H1 (cell line): ENCODE results near the gene DSE. TPM values are rescaled to one million over a fixed set of nuclear protein-coding genes. Genes with fewer than 3 reads are reported as not detected.

Experiments
- CTCF ChIA-PET: fragments of 300-600 bp; sonication (Branson Sonifier 250); formaldehyde crosslinking; loops from one replicate; lab custom pipeline; 2021; ENCODE audit not compliant: partially characterized antibody; lab: Charles Lee
- POLR2A ChIA-PET: fragments of 300-600 bp; sonication (Branson Sonifier 250); formaldehyde crosslinking; loops from one replicate; lab custom pipeline; 2021; ENCODE audit warnings: inconsistent platforms; ENCODE audit not compliant: partially characterized antibody; lab: Charles Lee
- DNase-seq, 2 experiments: peaks; one replicate each; pipeline versions ENCODE4 v3.0.0 to v3.0.0-alpha.2; 2010 to 2022; ENCODE audit warnings: low spot score in 2 of 2, low read depth in 1 of 2, mixed read lengths in 1 of 2
- FAIRE-seq: peaks from 2 replicates; lab custom pipeline; 2011; peaks lifted over from hg19 to GRCh38; lab: Jason Lieb, UNC
- H2AFZ ChIP-seq: 2 replicates; pipeline ENCODE4 v1.8.1; 2012; ENCODE audit warnings: low read length, inconsistent platforms
- H2AK5ac ChIP-seq: 2 replicates; pipeline ENCODE4 v1.6.1; 2013; ENCODE audit warnings: low read depth, low read length
- H2BK120ac ChIP-seq: replicated peaks from 2 replicates; pipeline ENCODE3; 2013; ENCODE audit warnings: low read depth, low read length, inconsistent platforms
- H2BK12ac ChIP-seq: 2 replicates; pipeline ENCODE4 v1.6.1; 2013; ENCODE audit warnings: low read depth, low read length
- H2BK15ac ChIP-seq: 2 replicates; pipeline ENCODE4 v1.6.1; 2013; ENCODE audit warnings: low read length
- H2BK20ac ChIP-seq: 2 replicates; pipeline ENCODE4 v1.6.1; 2013; ENCODE audit warnings: low read length
- H2BK5ac ChIP-seq: 2 replicates; pipeline ENCODE4 v1.6.1; 2013; ENCODE audit warnings: low read depth, low read length
- H3K14ac ChIP-seq: 2 replicates; pipeline ENCODE4 v1.6.1; 2013; ENCODE audit warnings: inconsistent platforms; ENCODE audit not compliant: insufficient read length
- H3K18ac ChIP-seq: 2 replicates; pipeline ENCODE4 v1.6.1; 2013; ENCODE audit warnings: low read length; ENCODE audit errors: extremely low read depth
- H3K23ac ChIP-seq: 2 replicates; pipeline ENCODE4 v1.6.1; 2013; ENCODE audit warnings: inconsistent platforms; ENCODE audit not compliant: insufficient read length
- H3K23me2 ChIP-seq: 2 replicates; pipeline ENCODE4 v1.6.1; 2013; ENCODE audit warnings: low read depth, low read length
- H3K27ac ChIP-seq: 2 replicates; pipeline ENCODE4 v1.6.1; 2011; ENCODE audit warnings: low read depth, low read length, inconsistent platforms
- H3K27me3 ChIP-seq, 4 experiments: replicated peaks in 1 of 4; 1 replicate in 1 of 4; 2 replicates in 3 of 4; pipeline versions ENCODE4 v1.6.1 to v1.8.1; 2011 to 2013; ENCODE audit warnings: low read length in 3 of 4, mild to moderate bottlenecking in 3 of 4, inconsistent platforms in 2 of 4, mixed read lengths in 2 of 4, moderate library complexity in 1 of 4; ENCODE audit not compliant: control insufficient read depth in 3 of 4, insufficient read depth in 3 of 4; ENCODE audit errors: extremely low read depth in 1 of 4
- H3K36me3 ChIP-seq, 4 experiments: 2 replicates each; pipeline versions ENCODE4 v1.6.1 to v1.8.1; 2011 to 2013; ENCODE audit warnings: mild to moderate bottlenecking in 4 of 4, low read length in 3 of 4, moderate library complexity in 2 of 4, control low read depth in 1 of 4, inconsistent platforms in 1 of 4; ENCODE audit not compliant: insufficient read depth in 4 of 4, control insufficient read depth in 2 of 4
- H3K4ac ChIP-seq: replicated peaks from 2 replicates; pipeline ENCODE3; 2013; ENCODE audit warnings: low read length, low read depth, mixed read lengths, inconsistent platforms; ENCODE audit not compliant: insufficient read length
- H3K4me1 ChIP-seq, 4 experiments: replicated peaks in 1 of 4; 1 replicate in 1 of 4; 2 replicates in 3 of 4; pipeline versions ENCODE4 v1.6.1 to v1.8.1; 2011 to 2013; ENCODE audit warnings: low read length in 3 of 4, inconsistent platforms in 2 of 4, mixed read lengths in 1 of 4; ENCODE audit not compliant: insufficient read depth in 4 of 4, control insufficient read depth in 3 of 4
- H3K4me2 ChIP-seq, 2 experiments: 2 replicates each; pipeline versions ENCODE4 v1.6.1 to v1.8.1; 2011 to 2013; ENCODE audit warnings: low read depth in 2 of 2, low read length in 2 of 2, control low read depth in 1 of 2, inconsistent platforms in 1 of 2, mild to moderate bottlenecking in 1 of 2; ENCODE audit not compliant: insufficient read depth in 1 of 2
- H3K4me3 ChIP-seq, 4 experiments: fragments of 200-600, 300-600 bp in 1 of 4; sonication (generic), shearing (Covaris generic), sonication (Bioruptor Twin) in 1 of 4; 2 replicates each; pipeline versions ENCODE4 v1.5.1 to v1.8.1; 2011 to 2016; ENCODE audit warnings: low read length in 4 of 4, low read depth in 3 of 4, control low read depth in 2 of 4, inconsistent platforms in 2 of 4, mild to moderate bottlenecking in 2 of 4, mixed read lengths in 1 of 4, moderate library complexity in 1 of 4; ENCODE audit not compliant: insufficient read depth in 2 of 4; ENCODE audit errors: extremely low read depth in 1 of 4
- H3K56ac ChIP-seq: replicated peaks from 2 replicates; pipeline ENCODE3; 2013; ENCODE audit warnings: low read depth, mild to moderate bottlenecking, mixed read lengths, low read length, inconsistent platforms; ENCODE audit not compliant: insufficient read length
- H3K79me1 ChIP-seq: 2 replicates; pipeline ENCODE4 v1.6.1; 2013; ENCODE audit warnings: low read depth, low read length, control low read depth
- H3K79me2 ChIP-seq, 2 experiments: 2 replicates each; pipeline versions ENCODE4 v1.6.1 to v1.8.1; 2012 to 2013; ENCODE audit warnings: low read length in 2 of 2, mild to moderate bottlenecking in 2 of 2, inconsistent platforms in 1 of 2; ENCODE audit not compliant: insufficient read depth in 2 of 2, control insufficient read depth in 1 of 2
- H3K9ac ChIP-seq, 4 experiments: replicated peaks in 1 of 4; 1 replicate in 1 of 4; 2 replicates in 3 of 4; pipeline versions ENCODE4 v1.6.1 to v1.8.1; 2011 to 2013; ENCODE audit warnings: low read depth in 3 of 4, low read length in 3 of 4, control low read depth in 2 of 4, mild to moderate bottlenecking in 2 of 4, moderate library complexity in 2 of 4, inconsistent platforms in 1 of 4; ENCODE audit errors: extremely low read depth in 1 of 4
- H3K9me3 ChIP-seq, 2 experiments: 2 replicates each; pipeline versions ENCODE4 v1.6.1 to v1.8.1; 2012 to 2013; ENCODE audit warnings: mild to moderate bottlenecking in 2 of 2, moderate library complexity in 2 of 2, control low read depth in 1 of 2, inconsistent platforms in 1 of 2, low read depth in 1 of 2, low read length in 1 of 2, mixed read lengths in 1 of 2; ENCODE audit not compliant: insufficient read depth in 2 of 2
- H4K20me1 ChIP-seq, 2 experiments: replicated peaks in 1 of 2; 2 replicates each; pipeline versions ENCODE3 to v1.8.1; 2011 to 2013; ENCODE audit warnings: inconsistent platforms in 2 of 2, low read length in 2 of 2, mild to moderate bottlenecking in 1 of 2; ENCODE audit not compliant: insufficient read depth in 2 of 2, control insufficient read depth in 1 of 2
- H4K5ac ChIP-seq: 2 replicates; pipeline ENCODE4 v1.6.1; 2013; ENCODE audit warnings: low read length, low read depth, mixed read lengths, inconsistent platforms; ENCODE audit not compliant: insufficient read length
- H4K8ac ChIP-seq: 2 replicates; pipeline ENCODE4 v1.8.0; 2013; ENCODE audit warnings: mild to moderate bottlenecking, moderate library complexity, low read length, inconsistent platforms; ENCODE audit not compliant: insufficient read depth; ENCODE audit errors: extremely low read depth
- H4K91ac ChIP-seq: replicated peaks from 2 replicates; pipeline ENCODE3; 2013; ENCODE audit warnings: low read length, mixed read lengths, inconsistent platforms; ENCODE audit not compliant: insufficient read length
- CBX5 ChIP-seq: fragments of 300-800, 300-1000 bp; sonication (generic); IDR thresholded peaks from 2 replicates; pipeline ENCODE4 v1.7.1; 2016; ENCODE audit warnings: antibody characterized with exemption, low read length, low read depth
- JUND ChIP-seq: IDR thresholded peaks from 2 replicates; pipeline ENCODE4 v1.6.1; 2011; ENCODE audit warnings: mild to moderate bottlenecking, improper control_type of control experiment, low read length
- RBBP5 ChIP-seq: IDR thresholded peaks from 2 replicates; pipeline ENCODE4 v1.7.1; 2012; ENCODE audit warnings: low read depth, mild to moderate bottlenecking, inconsistent platforms, low read length, moderate library complexity, borderline replicate concordance
- RFX5 ChIP-seq: IDR thresholded peaks from 2 replicates; pipeline ENCODE4 v1.6.1; 2011; ENCODE audit warnings: low read depth, low read length, improper control_type of control experiment, borderline replicate concordance
- WGBS, 2 experiments: shearing (Covaris generic) in 1 of 2; methylation state at CpG; one replicate each; pipeline versions ENCODE4 v1.1.6 to v1.1.7; 2013 to 2015; ENCODE audit warnings: low lambda C conversion rate in 2 of 2, mixed read lengths in 2 of 2, inconsistent platforms in 1 of 2, low coverage in 1 of 2, missing lambda C conversion rate in 1 of 2; ENCODE audit not compliant: insufficient replicate concordance in 2 of 2, insufficient coverage in 1 of 2, insufficient read length in 1 of 2; ENCODE audit errors: extremely low coverage in 1 of 2, missing lambda C conversion rate in 1 of 2; 5-methylcytosine and 5-hydroxymethylcytosine counted together
- polyA plus RNA-seq, 7 experiments: library from polyadenylated mRNA; depleted of rRNA in 3 of 7; stranded (reverse) in 5 of 7; unstranded in 2 of 7; fragments of >200 nt in 5 of 7; fragments of 200-250 nt in 2 of 7; gene quantifications; 1 replicate in 5 of 7; 2 replicates in 1 of 7; 4 replicates in 1 of 7; pipeline versions ENCODE4 v1.2.1 to v1.2.3, GENCODE V29; 2011 to 2013; ENCODE audit warnings: missing spikeins in 2 of 7, mixed read lengths in 2 of 7
- total RNA-seq: library from RNA; stranded (reverse); fragmentation: NEBNext Ultra II Directional; extraction: Animal tissue kit (Norgen Biotek cat#: 25700); gene quantifications from 2 replicates; pipeline ENCODE4 v1.2.1, GENCODE V29; 2021

The DSE gene
- total and polyA plus RNA-seq, 2 of the 8 experiments (the other 6 are each of a cell fraction or from before 2014, with no cell fraction given) = 32.5 to 94.4 TPM

- H4K20me1 ChIP-seq = no peaks in the 10 kb centered on the region
- H3K4ac ChIP-seq = no peak overlapping the region
- no peak overlapping the region for H3K23ac ChIP-seq
- H2BK15ac ChIP-seq = no peak overlapping the region
- FAIRE-seq = no peak
- H3K9me3 ChIP-seq = peaks cover 9 to 13% of the 10 kb centered on the region in 2 experiments; a peak in 2 of 4 replicates
- H2BK120ac ChIP-seq = no peak overlapping the region
- no peak overlapping the region for H3K56ac ChIP-seq
- H3K18ac ChIP-seq = no peak overlapping the region
- H3K23me2 ChIP-seq = no peaks in the 10 kb centered on the region
- H3K27me3 ChIP-seq = no peaks in the 10 kb centered on the region
- no peak overlapping the region for H2BK5ac ChIP-seq
- H3K79me2 ChIP-seq = no peaks in the 10 kb centered on the region
- H3K79me1 ChIP-seq = no peaks in the 10 kb centered on the region
- TF ChIP-seq RFX5 = no peak
- TF ChIP-seq RBBP5 = no peak
- TF ChIP-seq JUND = no peak
- no peak for TF ChIP-seq CBX5
- 89% methylated on average over 2 of the region's 2 CpGs; no CpG with 5 or more reads in 1 of the 2 experiments for WGBS, 2 experiments
- POLR2A ChIA-PET = interaction anchor here (1.5 kb wide), 1 partner anchor 58 kb away, joined by 3 read pairs; the partner anchor contains the start of gene TSPYL1
- no peak overlapping the region for H2AK5ac ChIP-seq
- H3K4me2 ChIP-seq = no peak overlapping the region
- no peaks in the 10 kb centered on the region for H3K4me1 ChIP-seq
- H4K5ac ChIP-seq = no peak overlapping the region
- no peak overlapping the region for H2AFZ ChIP-seq
- no peak for DNase-seq
- no peak overlapping the region for H3K14ac ChIP-seq
- CTCF ChIA-PET = interaction anchor here (0.7 to 2.4 kb wide), 4 partner anchors 10 to 200 kb away, joined by 3 to 8 read pairs (median 4); no protein-coding TSS in a partner anchor
- no peak overlapping the region for H4K91ac ChIP-seq
- no peak overlapping the region for H2BK20ac ChIP-seq
- H3K36me3 ChIP-seq = no peaks in the 10 kb centered on the region
- H3K9ac ChIP-seq = no peak overlapping the region
- no peak overlapping the region for H3K27ac ChIP-seq
- H2BK12ac ChIP-seq = no peak overlapping the region
- no peak overlapping the region for H3K4me3 ChIP-seq
- no peak overlapping the region for H4K8ac ChIP-seq
These were observed 31.8 kb upstream of the DSE start for GRCh38 chr6:116338943-116339342.
